IPS DF 4.7 (cell line): ENCODE measurements around the gene IQUB.
A peak's percentile ranks its signal among the peaks of the same experiment; 100 is the strongest.
"Not testable (repeated sequence)": the region's sequence is repeated elsewhere in the genome, so short reads cannot be mapped to it uniquely, and the experiment has no call there.

Experiments
- DNase-seq: peaks from one replicate; pipeline ENCODE4 v3.0.0-alpha.2; 2013; ENCODE audit warnings: low spot score; ENCODE audit errors: extremely low read depth

The IQUB gene

GRCh38 chr7:123534383-123535260 lies at the start of gene IQUB:
TSS of gene IQUB (minus strand) at chr7:123534595. CDS start at chr7:123512340, 22,255 bp downstream.
- no peak for DNase-seq

DNA sequence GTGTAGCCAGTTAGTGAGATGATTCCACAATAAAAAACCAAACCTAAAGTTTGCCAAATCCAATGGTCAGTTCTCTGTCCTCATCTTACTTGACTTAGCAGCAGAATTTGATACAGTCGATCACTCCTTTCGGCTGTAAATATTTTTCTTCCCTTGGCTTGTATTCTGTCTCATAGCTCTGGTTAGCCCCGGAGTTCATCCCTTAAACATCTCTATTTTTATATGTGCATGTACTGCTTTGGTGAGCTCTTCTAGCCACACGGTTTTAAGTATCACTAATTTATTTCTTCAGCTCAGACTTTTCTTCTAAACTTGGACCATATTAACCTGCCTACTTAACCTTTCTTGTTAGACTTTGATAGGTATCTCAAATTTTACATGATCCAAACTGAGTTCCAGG lies 49.4 kb upstream of the IQUB start:
- DNase-seq, result no peak

DNA sequence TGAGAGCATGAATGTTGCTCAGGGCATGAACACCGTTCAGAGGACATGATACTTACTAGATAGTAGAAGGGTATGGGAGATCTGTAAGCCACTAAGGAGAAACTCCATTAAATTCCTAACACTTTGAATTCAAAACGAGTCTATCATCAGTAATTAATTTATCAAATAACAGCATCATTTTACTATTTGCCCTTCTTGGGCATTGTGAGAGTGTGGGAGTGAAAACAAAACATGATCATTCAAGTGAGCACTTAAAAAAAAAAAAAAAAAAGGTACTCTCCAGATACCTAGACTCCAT lies 46.7 kb upstream of the IQUB start:
- no peak for DNase-seq

- DNase-seq, result no peak
Observed at GRCh38 chr7:123580406-123581161, 46.2 kb upstream of the IQUB start.

GRCh38 chr7:123579416-123579815 lies 45.0 kb upstream of the IQUB start:
- DNase-seq, result no peak

DNA sequence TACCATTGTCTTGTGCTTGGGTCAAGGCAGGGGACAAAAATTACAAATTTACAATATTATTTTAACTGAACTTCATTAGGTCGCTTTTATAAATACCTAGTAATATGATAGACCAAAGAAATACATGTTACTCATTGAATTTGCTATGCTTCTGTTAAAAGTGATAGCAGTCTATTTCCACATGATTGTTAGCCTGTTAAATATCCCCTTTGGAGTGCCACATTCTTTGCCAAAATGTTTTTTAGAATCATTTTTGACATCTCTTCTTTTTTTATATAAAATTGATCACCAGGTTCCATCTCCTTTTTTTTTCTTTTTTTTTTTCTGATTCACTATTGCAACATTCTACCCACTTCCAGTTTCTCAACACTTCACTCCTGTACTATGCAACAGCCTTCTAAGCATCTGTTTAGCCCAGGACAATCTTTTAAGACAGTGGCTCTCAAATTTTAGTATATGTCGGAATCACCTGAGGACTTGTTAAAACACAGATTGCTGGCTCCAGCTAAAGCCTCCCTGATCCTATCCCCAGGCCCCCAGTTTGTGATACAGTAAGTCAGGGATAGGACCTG lies 39.6 kb upstream of the IQUB start:
- no peak for DNase-seq

- no peak for DNase-seq
Observed at GRCh38 chr7:123573341-123573740, 38.9 kb upstream of the IQUB start.

- no peak for DNase-seq
Observed at GRCh38 chr7:123571684-123572083, 37.3 kb upstream of the IQUB start.

DNA sequence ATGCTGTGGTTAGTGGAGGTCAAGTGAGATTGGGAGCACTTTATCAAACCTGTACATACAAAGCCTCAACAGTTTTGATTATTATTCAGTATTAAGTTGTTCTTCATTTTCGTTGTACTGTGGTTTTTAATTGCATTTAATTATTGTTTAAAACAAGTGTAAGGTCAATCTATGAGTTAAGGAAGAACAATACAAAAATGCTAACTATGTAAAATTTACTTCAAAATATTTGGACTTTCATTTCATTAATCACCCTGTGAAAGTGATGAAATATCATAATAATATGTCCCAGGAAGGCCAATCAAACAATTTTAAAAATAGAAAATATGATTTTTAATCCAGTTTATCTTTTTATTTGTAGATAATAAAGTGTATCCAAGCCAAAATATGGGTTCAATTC lies 36.8 kb upstream of the IQUB start:
- no peak for DNase-seq

GRCh38 chr7:123570390-123571182 lies 36.2 kb upstream of the IQUB start:
- DNase-seq, result no peak

DNA sequence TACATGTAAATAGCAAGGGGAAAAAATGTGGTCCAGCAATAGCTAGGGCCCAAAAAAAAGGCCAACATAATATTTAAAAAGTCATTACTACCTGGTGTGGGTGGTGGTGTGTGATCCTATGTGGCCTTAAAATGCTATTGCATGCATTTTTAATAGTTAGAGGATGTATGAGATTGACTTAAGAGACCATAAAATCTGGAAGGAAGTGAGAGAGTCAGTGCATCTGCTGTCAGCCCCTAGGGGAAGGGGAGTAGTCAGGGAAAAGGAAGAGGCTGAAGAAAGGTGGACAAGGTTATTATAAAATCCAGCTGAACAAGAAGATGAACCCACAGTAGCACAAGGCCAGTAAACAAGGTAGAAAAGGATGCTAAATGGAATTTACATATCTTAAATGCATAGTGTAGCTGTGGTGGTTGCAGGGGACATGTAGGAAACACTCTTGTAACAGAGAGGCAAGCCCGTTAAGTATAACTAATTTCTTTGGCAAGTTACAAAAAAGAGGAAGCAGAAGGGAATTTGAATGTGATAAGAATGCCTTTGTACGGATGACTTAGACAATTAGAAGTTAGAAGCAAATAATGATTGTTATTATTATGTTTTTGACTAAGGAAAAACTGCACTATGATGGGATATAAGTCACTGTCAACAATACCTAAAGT lies 35.1 kb upstream of the IQUB start:
- no peak for DNase-seq

GRCh38 chr7:123562121-123562520 lies 27.7 kb upstream of the IQUB start:
- no peak for DNase-seq

GRCh38 chr7:123558289-123558874 lies 24.0 kb upstream of the IQUB start:
- DNase-seq, result no peak

DNA sequence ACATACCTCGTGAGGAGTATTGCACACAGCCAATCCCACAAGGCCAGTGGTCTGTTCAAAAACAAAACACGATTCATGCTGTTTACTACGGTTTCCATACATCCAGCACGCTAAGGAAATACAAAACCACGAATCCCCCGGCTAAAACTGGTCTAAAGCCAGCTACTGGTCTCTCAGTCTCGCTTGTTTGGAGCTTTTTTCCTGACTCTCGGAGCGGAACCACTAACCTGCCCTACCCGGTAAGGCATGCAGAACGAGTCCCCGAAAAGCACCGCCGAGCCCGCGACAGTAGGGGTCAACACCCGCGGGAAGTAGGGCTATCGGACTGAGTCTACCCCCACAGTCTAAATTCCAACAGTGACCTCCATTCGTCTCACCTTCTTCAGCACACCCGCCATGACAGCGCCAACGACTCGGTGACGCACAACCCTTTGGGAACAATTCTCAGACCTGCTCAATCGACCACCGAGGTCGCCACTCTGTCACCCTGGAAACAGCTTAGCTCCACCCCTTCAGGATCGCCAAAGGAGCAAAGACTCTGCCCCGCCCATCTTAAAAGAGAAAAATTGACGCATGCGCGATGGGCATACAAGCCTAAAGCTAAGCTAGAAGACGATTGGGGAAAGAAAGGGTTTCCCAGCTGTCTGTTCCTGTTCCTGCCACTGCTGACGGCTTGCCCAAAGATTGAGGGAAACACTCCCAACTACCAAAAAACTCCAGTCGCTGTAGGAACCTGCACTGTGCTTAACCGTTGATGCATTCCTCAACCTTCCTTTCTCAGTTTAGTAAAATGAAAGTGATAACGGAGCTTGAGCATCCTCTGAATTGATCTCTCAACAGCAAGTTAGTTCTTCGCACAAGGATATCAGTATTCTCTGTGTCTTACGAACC lies 23.2 kb upstream of the IQUB start, which contains the start of gene NDUFA5:
Gene NDUFA5, minus strand, starts transcription at position 421 of the 891 bp plus-strand sequence. Its CDS starts 23 bp downstream, at position 398.
- peak; percentile 95 for DNase-seq

- no peak for DNase-seq
Observed at GRCh38 chr7:123557016-123557397, 22.6 kb upstream of the IQUB start.

GRCh38 chr7:123555484-123555883 lies 21.1 kb upstream of the IQUB start:
- no peak for DNase-seq

GRCh38 chr7:123553159-123553558 lies 18.8 kb upstream of the IQUB start:
- DNase-seq, result no peak

DNA sequence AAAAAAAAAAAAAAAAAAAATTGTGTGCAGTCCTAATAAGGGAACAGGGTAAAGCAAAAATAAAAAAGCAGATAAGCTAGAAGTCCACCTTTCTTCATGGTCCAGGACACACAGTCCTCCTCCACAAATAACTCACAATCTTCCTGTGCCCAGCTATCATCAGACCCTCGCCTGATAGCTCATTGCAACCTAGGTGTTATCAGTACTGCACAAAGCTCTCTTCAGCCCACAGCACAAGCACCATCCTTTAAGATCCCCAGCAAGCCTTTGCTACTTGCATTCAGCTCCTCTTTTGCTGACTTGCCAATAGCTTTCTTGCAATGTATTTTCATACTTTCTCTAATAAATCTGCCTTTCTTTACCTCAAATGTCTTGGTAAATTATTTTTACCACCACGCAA lies 18.2 kb upstream of the IQUB start:
- DNase-seq, result no peak

DNA sequence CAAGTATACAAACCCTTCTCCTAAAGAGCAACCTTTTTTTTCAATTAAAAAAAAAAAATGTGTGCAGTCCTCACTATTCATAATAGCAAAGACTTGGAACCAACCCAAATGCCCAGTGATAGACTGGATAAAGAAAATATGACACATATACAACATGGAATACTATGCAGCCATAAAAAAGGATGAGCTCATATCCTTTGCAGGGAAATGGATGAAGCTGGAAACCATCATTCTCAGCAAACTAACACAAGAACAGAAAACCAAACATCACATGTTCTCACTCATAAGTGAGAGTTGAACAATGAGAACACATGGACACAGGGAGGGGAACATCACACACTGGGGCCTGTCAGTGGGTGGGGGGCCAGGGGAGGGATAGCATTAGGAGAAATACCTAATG lies 17.7 kb upstream of the IQUB start:
- not testable (repeated sequence) for DNase-seq

DNA sequence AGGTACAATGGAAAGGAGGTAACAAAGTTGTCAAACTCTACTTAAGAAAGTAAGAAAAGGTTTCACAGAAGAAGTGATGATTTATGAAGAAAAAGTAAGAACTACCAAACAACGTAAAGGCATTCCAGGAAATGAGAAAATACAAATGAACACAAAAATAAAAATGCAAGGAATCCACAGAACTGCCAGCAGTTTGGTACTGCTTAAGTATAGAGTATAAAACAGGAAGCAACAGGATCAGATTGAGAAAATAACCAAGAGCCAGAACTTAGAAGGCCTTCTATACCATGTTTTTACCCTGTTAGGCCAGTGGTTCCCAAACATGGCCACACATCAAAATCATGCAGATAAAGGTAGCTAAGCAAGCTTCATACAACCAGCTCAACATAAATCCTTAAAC lies 14.0 kb upstream of the IQUB start:
- DNase-seq, result no peak
